Nephron (organoid): ENCODE results near the gene GPRC5D.
A peak's percentile ranks its signal among the peaks of the same experiment; 100 is the strongest.

Experiments
- H3K27ac Mint-ChIP-seq, 3 experiments: 2 replicates each; pipeline ENCODE4 v1.8.0; 2020; ENCODE audit warnings: mixed read lengths in 3 of 3, mild to moderate bottlenecking in 2 of 3, moderate library complexity in 1 of 3
- H3K27me3 Mint-ChIP-seq: 2 replicates; pipeline ENCODE4 v1.8.0; 2021; ENCODE audit warnings: low read depth, mild to moderate bottlenecking, moderate library complexity, mixed read lengths
- H3K36me3 Mint-ChIP-seq: 2 replicates; pipeline ENCODE4 v1.8.0; 2020; ENCODE audit warnings: low read depth, mixed read lengths
- H3K4me1 Mint-ChIP-seq: 2 replicates; pipeline ENCODE4 v1.8.0; 2020; ENCODE audit warnings: mixed read lengths
- H3K4me3 Mint-ChIP-seq, 3 experiments: 2 replicates each; pipeline ENCODE4 v1.8.0; 2020; ENCODE audit warnings: mild to moderate bottlenecking in 3 of 3, mixed read lengths in 3 of 3, moderate library complexity in 2 of 3
- H3K9me3 Mint-ChIP-seq: 2 replicates; pipeline ENCODE4 v1.8.0; 2020; ENCODE audit warnings: mixed read lengths
- CTCF ChIP-seq, 3 experiments: fragments of 200-600 bp; sonication (generic); IDR thresholded peaks; one replicate each; pipeline ENCODE4 v1.5.0; 2021; ENCODE audit warnings: antibody characterized with exemption in 3 of 3; ENCODE audit not compliant: unreplicated experiment in 3 of 3

Gene GPRC5D

DNA sequence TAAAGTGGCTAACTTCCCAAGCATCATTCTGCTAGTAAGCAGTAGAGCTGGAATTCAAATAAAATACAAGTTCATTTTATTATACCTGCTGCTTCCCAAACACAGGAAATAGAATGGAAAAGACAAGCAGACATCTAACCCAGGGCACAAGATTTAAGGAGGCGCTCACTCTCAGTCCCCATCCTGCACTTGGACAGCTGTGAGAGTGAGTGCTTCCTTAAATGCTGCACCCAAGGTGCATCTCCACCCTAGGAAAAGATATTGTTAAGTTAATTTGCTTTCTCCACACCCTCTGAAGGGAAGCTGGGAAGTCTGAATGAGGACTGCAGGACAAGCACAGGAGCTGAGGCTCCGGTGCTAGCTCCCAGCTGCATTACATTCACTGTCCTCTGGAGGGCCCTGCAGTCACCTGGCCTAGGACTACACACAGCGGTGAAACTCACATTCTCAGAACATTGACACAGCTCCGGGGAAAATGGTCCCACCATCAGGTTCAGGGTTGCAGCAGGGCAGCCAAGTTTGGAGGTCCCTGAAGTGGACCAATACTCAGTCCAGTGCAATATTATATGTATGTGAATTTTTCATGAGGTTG lies 33.9 kb upstream of the GPRC5D start:
- TF ChIP-seq CTCF (IDR thresholded peaks at IDR 0.05; ENCODE audit: unreplicated experiment in 3 of 3), result peak in 1 of 3 experiments; percentile 7
- Mint-ChIP-seq H3K9me3 (no peaks in the 10 kb centered on the region), H3K4me1 (peaks cover 3% of the 10 kb centered on the region), H3K27ac (no peak overlapping the region), H3K36me3 (peaks cover 27% of the 10 kb centered on the region), H3K27me3 (no peaks in the 10 kb centered on the region), H3K4me3 (no peak overlapping the region)

DNA sequence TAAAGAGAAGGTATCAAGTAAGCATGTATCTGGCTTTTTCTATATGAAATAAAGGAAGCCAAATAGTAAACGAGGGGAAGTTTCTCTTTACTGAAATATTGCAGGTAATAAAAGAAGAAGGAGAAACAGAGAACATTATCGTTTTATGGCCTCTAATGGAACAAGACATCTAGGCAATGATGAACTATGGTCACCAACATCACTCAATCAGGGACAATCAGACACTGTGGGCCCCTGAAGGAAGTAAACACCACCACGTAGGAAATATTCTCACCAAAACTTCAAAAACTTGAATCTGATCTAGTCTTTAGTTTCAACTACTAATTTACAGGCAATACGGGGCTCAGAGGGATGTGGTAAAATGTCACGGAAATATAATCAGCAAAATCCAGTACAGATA lies 32.2 kb upstream of the GPRC5D start:
- no peak for TF ChIP-seq CTCF (IDR thresholded peaks at IDR 0.05; ENCODE audit: unreplicated experiment in 3 of 3)
- H3K27ac Mint-ChIP-seq, result no peak overlapping the region
- H3K4me1 Mint-ChIP-seq, result no peaks in the 10 kb centered on the region
- H3K36me3 Mint-ChIP-seq, result peaks cover 27% of the 10 kb centered on the region
- H3K9me3 Mint-ChIP-seq, result no peaks in the 10 kb centered on the region
- no peaks in the 10 kb centered on the region for H3K27me3 Mint-ChIP-seq
- H3K4me3 Mint-ChIP-seq, result no peak overlapping the region

DNA sequence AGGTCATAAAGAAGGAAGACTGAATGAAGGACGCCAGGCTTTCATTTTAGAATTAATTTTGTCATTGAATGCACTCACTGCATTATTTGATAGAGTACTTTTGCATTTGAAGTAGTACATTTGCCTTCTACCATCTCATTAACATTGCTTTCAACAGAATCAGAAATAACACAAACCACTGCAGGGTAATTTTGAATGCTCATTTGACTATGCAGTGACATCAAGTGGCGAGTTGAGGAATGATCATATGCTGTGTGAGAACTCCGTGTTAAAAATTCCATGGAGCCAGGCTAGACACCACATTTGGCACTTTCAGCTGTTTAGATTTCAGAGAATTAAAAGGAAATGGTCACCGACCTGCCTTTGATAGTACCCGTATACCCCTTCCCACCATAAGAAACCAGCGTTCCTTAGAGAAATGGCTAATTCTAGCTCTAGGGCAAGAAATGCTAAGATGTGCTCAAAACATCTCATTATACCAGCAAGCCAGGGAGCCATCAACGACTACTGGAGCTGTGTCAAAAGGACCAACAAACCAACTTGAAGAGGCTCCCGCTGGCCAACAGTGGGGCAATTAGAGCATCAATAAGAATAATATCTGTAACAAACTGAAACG lies 31.6 kb upstream of the GPRC5D start:
- no peaks in the 10 kb centered on the region for H3K9me3 Mint-ChIP-seq
- peaks cover 24% of the 10 kb centered on the region for H3K36me3 Mint-ChIP-seq
- no peaks in the 10 kb centered on the region for H3K27me3 Mint-ChIP-seq
- H3K4me1 Mint-ChIP-seq, result no peaks in the 10 kb centered on the region
- TF ChIP-seq CTCF (IDR thresholded peaks at IDR 0.05; ENCODE audit: unreplicated experiment in 3 of 3), result peak; percentile 56 to 62 (median 58)
- no peak overlapping the region for H3K4me3 Mint-ChIP-seq
- no peak overlapping the region for H3K27ac Mint-ChIP-seq

DNA sequence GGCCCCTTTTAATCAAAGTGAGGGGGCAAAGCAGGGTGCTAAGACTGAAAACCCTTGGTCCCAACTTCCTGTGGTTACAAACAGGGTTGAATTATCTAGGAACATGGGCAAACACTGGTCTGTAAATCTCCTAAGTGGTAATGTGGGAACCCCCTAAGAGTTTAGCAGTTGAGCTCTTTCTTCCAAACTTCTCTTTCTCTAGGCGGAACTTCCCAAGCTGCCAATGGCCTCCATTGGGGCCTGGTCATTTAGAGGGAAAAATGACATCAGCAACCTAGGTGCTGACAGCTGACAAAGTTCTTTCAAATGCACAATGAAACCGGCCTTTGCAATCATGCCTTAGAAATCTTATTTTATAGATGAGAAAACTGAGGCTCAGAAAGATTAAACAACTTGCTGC lies 30.4 kb upstream of the GPRC5D start:
- Mint-ChIP-seq H3K4me3 (no peak overlapping the region), H3K27me3 (no peaks in the 10 kb centered on the region), H3K4me1 (no peaks in the 10 kb centered on the region), H3K36me3 (peaks cover 24% of the 10 kb centered on the region), H3K9me3 (no peaks in the 10 kb centered on the region), H3K27ac (no peak overlapping the region)
- TF ChIP-seq CTCF (IDR thresholded peaks at IDR 0.05; ENCODE audit: unreplicated experiment in 3 of 3), result no peak

DNA sequence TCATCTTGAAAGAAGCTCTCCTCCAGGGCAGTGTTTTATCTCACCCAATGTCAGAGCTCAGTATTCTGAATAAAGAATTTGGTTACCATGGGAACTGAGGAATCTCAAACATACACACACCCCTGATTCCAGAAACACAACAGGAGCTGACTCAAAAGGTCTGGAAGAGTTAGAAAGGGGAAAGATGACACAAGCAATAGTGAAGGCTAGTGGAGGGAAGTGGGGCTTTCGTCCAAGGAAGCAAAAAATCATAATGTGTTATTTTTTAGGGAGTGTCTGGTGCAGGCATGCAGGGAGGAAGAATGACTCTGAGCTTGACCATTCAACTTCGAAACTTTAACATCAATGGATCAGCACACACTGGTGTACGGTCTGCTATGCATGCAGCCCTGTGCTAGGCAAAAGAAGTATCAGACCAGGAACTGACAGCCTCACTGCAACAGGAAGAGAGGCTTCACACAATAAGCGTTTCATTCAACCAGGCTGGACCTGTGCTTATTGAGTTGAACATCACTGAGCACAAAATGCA lies 27.8 kb upstream of the GPRC5D start:
- no peaks in the 10 kb centered on the region for H3K27me3 Mint-ChIP-seq
- H3K36me3 Mint-ChIP-seq, result peaks cover 37% of the 10 kb centered on the region
- no peak overlapping the region for H3K4me3 Mint-ChIP-seq
- no peak for TF ChIP-seq CTCF (IDR thresholded peaks at IDR 0.05; ENCODE audit: unreplicated experiment in 3 of 3)
- no peaks in the 10 kb centered on the region for H3K4me1 Mint-ChIP-seq
- H3K27ac Mint-ChIP-seq, result no peak overlapping the region
- H3K9me3 Mint-ChIP-seq, result peaks cover 2% of the 10 kb centered on the region

DNA sequence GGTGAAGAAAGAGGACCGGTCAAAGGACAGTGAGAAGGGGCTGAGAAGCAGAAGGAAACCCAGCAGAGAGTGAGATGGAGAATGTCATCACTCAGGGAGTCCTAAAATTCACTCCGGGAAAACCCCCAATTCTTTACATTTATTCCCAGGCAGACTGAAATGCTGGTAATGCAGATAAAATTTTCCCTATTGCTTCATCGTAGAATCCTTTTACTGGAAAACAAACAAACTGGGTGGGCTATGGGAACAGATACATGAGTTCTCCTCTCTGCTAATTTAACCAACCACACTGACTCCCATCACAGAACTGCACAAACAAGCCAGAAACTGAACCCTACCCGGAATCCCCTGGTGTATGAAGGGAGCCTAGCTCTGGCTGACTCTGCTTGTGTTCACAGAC lies 27.2 kb upstream of the GPRC5D start:
- Mint-ChIP-seq H3K4me1 (no peaks in the 10 kb centered on the region), H3K27me3 (no peaks in the 10 kb centered on the region), H3K27ac (no peak overlapping the region), H3K9me3 (peaks cover 7% of the 10 kb centered on the region), H3K4me3 (no peak overlapping the region), H3K36me3 (peaks cover 40% of the 10 kb centered on the region)
- no peak for TF ChIP-seq CTCF (IDR thresholded peaks at IDR 0.05; ENCODE audit: unreplicated experiment in 3 of 3)
